ENCODE data around the gene SDF4. TPM values are rescaled to one million over a fixed set of nuclear protein-coding genes. Genes with fewer than 3 reads are reported as not detected.

Gene SDF4
- total RNA-seq, 1 donor from 2014 or later: 28.2 TPM

DNA sequence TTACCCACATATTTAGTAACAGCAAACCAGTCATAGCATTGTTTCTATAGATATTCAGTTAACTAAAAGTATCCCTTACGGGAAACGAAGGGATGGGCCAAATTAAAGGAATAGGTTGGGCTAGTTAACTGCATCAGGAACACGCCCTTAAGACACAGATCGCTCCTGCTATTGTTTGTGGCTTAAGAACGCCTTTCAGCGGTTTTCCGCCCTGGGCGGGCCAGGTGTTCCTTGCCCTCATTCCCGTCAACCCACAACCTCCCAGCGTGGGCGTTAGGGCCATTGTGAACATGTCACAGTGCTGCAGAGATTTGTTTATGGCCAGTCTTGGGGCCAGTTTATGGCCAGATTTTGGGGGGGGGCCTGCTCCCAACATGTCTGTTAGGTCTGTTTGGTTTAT, 40.1 kb downstream of the SDF4 start:
- H3K4me3 ChIP-seq (ENCODE audit: low read length in 3 of 3): no peak overlapping the region
- H3K27ac ChIP-seq (ENCODE audit: low read depth, low read length): no peak overlapping the region
- H3K9ac ChIP-seq (ENCODE audit: low read depth in 1 of 3, low read length in 3 of 3): no peak overlapping the region
- H3K36me3 ChIP-seq (ENCODE audit: control insufficient read depth in 3 of 3, insufficient read depth in 3 of 3, low read length in 3 of 3): no peaks in the 10 kb centered on the region
- H3K9me3 ChIP-seq (ENCODE audit: control insufficient read depth in 3 of 3, low read length in 3 of 3): peaks cover 0 to 3% (median 0%) of the 10 kb centered on the region in 3 donors
- H3K4me1 ChIP-seq (ENCODE audit: control insufficient read depth in 3 of 3, insufficient read depth in 3 of 3, low read length in 3 of 3): no peaks in the 10 kb centered on the region
- peaks cover 0 to 3% (median 0%) of the 10 kb centered on the region in 3 donors for H3K27me3 ChIP-seq (ENCODE audit: control insufficient read depth in 3 of 3, insufficient read depth in 3 of 3, low read length in 3 of 3)

DNA sequence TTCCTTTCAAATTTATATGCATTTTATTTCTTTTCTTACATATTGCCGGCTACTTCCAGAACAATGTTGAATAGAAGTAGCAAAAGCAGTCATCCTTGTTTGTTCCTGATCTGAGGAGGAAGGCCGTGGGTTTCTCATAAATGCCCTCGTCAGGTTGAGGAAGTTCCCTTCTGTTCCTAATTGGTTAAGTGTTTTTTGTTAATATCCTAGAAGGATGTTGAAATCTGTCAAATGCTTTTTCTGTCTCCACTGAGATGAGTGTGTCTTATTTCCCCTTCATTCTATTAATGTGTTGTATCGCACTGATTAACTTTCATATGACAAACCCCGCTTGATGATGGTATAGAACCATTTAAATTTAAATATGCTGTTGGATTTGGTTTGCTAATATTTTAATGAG, 42.7 kb downstream of the SDF4 start:
- Histone ChIP-seq H3K27me3 (ENCODE audit: control insufficient read depth in 3 of 3, insufficient read depth in 3 of 3, low read length in 3 of 3) (peaks cover 0 to 1% (median 0%) of the 10 kb centered on the region in 3 donors), H3K4me3 (ENCODE audit: low read length in 3 of 3) (no peak overlapping the region), H3K9ac (ENCODE audit: low read depth in 1 of 3, low read length in 3 of 3) (no peak overlapping the region), H3K9me3 (ENCODE audit: control insufficient read depth in 3 of 3, low read length in 3 of 3) (no peaks in the 10 kb centered on the region), H3K27ac (ENCODE audit: low read depth, low read length) (no peak overlapping the region), H3K36me3 (ENCODE audit: control insufficient read depth in 3 of 3, insufficient read depth in 3 of 3, low read length in 3 of 3) (no peaks in the 10 kb centered on the region), H3K4me1 (ENCODE audit: control insufficient read depth in 3 of 3, insufficient read depth in 3 of 3, low read length in 3 of 3) (no peaks in the 10 kb centered on the region)

DNA sequence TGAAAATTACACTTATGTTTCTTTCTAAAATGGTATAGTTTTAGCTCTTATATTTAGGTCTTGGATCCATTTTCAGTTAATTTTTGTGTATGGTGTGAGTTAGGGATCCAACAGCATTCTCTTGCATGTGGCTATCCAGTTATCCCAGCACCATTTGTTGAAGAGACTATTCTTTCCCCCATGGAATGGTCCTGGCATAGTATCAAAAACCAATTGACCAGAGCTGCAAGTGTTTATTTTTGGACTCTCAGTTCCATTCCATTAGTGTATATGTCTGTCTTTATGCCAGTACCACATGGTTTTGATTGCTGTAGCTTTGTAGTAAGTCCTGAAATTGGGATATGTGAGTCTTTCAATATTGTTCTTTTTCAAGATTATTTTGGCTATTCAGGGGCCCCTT, 43.9 kb downstream of the SDF4 start:
- Histone ChIP-seq H3K9ac (ENCODE audit: low read depth in 1 of 3, low read length in 3 of 3) (no peak overlapping the region), H3K27me3 (ENCODE audit: control insufficient read depth in 3 of 3, insufficient read depth in 3 of 3, low read length in 3 of 3) (peaks cover 0 to 7% (median 6%) of the 10 kb centered on the region in 3 donors), H3K36me3 (ENCODE audit: control insufficient read depth in 3 of 3, insufficient read depth in 3 of 3, low read length in 3 of 3) (no peaks in the 10 kb centered on the region), H3K27ac (ENCODE audit: low read depth, low read length) (no peak overlapping the region), H3K9me3 (ENCODE audit: control insufficient read depth in 3 of 3, low read length in 3 of 3) (no peaks in the 10 kb centered on the region), H3K4me1 (ENCODE audit: control insufficient read depth in 3 of 3, insufficient read depth in 3 of 3, low read length in 3 of 3) (peaks cover 0 to 6% (median 0%) of the 10 kb centered on the region in 3 donors), H3K4me3 (ENCODE audit: low read length in 3 of 3) (no peak overlapping the region)

DNA sequence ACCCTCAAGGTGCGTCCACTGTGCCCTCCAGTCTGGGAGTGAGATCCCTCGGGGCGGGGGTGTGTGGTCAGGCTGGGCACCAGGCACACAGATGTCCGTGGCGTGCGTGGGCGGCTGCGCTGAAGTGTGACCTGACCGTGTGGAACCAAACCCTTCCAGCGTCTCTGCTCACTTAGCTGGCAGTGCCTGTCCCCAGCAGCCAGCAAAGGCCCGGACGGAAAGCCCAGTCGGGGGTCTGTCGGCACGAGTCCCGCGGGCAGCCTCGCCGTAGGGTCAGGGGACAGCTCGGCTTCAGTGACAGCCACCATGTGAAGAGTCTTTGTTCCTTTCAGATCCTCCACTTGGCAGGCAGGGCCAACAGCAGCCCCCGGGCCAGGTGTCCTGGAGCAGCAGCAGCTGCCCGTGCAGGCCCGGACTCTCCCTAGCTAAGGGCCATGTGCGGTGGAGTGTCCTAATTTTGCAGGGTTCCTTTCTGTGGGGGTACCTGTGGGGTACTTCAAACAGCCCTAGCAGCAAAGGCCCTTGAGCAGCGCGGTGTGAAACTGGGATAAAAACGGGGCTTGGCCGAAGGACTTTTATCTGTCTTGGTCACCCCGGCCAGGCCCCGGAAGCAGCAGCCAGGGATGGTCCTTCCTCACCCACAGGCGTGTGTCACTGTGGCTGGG, 46.6 kb downstream of the SDF4 start:
- H3K27me3 ChIP-seq (ENCODE audit: control insufficient read depth in 3 of 3, insufficient read depth in 3 of 3, low read length in 3 of 3): peaks cover 0 to 17% (median 15%) of the 10 kb centered on the region in 3 donors
- H3K9me3 ChIP-seq (ENCODE audit: control insufficient read depth in 3 of 3, low read length in 3 of 3): no peaks in the 10 kb centered on the region
- no peak overlapping the region for H3K4me3 ChIP-seq (ENCODE audit: low read length in 3 of 3)
- no peak overlapping the region for H3K27ac ChIP-seq (ENCODE audit: low read depth, low read length)
- no peaks in the 10 kb centered on the region for H3K36me3 ChIP-seq (ENCODE audit: control insufficient read depth in 3 of 3, insufficient read depth in 3 of 3, low read length in 3 of 3)
- no peak overlapping the region for H3K9ac ChIP-seq (ENCODE audit: low read depth in 1 of 3, low read length in 3 of 3)
- peaks cover 0 to 10% (median 0%) of the 10 kb centered on the region in 3 donors for H3K4me1 ChIP-seq (ENCODE audit: control insufficient read depth in 3 of 3, insufficient read depth in 3 of 3, low read length in 3 of 3)

DNA sequence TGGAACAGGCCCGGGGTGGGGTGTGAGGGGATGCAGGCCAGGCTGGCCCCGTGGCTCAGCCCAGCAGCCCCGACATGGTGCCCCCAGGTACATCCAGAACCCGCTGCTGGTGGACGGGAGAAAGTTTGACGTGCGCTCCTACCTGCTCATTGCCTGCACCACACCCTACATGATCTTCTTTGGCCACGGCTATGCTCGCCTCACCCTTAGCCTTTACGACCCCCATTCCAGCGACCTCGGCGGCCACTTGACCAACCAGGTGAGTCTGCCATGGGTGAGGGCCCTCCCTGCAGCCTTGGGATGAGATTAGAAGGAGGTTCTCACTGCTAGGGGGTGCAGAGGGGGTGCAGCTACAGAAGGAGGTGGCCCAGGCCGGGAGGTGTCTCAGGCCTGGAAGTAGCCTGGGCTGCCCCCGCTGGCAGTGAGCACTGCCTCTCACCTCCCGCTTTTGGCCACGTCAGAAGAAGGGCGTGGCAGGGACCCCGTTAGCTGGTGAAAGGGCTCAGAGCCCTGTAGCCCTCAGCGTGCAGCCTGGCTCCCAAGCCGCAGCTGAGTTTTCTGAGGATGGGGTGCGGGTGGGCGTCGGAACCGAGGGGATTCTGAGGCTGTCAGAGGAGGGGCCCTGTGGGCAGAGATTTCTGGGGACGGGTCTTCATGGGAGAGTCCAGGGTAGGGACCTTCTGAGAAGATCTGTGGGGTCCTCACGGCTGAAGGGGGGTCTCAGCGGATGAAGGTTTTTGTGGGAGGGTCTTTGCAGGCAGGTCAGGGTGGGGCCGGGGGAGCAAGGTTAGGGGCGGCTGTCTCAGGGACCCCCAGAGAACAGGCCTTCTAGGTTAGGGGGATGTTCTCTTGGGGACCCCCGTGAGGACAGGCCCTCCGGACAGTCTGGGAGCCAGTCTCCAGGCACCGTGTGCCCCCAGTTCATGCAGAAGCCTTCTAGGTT, 47.7 kb downstream of the SDF4 start:
- Histone ChIP-seq H3K36me3 (ENCODE audit: control insufficient read depth in 3 of 3, insufficient read depth in 3 of 3, low read length in 3 of 3) (no peaks in the 10 kb centered on the region), H3K9ac (ENCODE audit: low read depth in 1 of 3, low read length in 3 of 3) (no peak overlapping the region), H3K9me3 (ENCODE audit: control insufficient read depth in 3 of 3, low read length in 3 of 3) (no peaks in the 10 kb centered on the region), H3K27me3 (ENCODE audit: control insufficient read depth in 3 of 3, insufficient read depth in 3 of 3, low read length in 3 of 3) (peaks cover 3 to 25% (median 15%) of the 10 kb centered on the region in 3 donors), H3K4me3 (ENCODE audit: low read length in 3 of 3) (no peak overlapping the region), H3K4me1 (ENCODE audit: control insufficient read depth in 3 of 3, insufficient read depth in 3 of 3, low read length in 3 of 3) (peaks cover 0 to 10% (median 0%) of the 10 kb centered on the region in 3 donors), H3K27ac (ENCODE audit: low read depth, low read length) (no peak overlapping the region)

DNA sequence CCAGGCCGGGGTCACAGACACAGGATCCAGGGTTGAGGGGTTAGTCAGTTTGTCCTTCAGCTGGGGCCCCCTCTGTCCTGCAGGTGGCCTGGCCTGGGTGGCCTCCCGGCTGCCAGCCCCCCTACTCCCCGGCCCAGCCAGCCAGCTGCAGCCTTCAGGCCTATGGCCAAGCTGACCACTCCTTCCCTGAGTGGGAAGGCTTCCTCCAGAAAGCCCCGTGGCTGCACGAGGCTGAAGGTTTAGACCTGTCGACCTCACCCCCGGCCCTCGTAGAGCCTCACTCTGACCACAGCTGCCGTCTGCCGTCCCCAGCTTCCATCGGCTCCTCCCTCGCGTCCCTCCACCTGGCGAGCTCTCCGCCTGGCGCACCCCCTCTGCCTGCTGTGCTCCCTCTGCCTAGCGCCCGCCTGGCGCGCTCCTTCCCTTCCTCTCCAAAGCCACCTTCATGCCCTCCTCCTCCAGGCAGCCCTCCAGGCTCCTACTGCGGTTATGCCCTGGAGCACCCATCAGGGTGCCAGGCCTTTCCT, 48.5 kb downstream of the SDF4 start:
- Histone ChIP-seq H3K9ac (ENCODE audit: low read depth in 1 of 3, low read length in 3 of 3) (no peak overlapping the region), H3K4me3 (ENCODE audit: low read length in 3 of 3) (no peak overlapping the region), H3K36me3 (ENCODE audit: control insufficient read depth in 3 of 3, insufficient read depth in 3 of 3, low read length in 3 of 3) (no peaks in the 10 kb centered on the region), H3K4me1 (ENCODE audit: control insufficient read depth in 3 of 3, insufficient read depth in 3 of 3, low read length in 3 of 3) (peaks cover 0 to 10% (median 0%) of the 10 kb centered on the region in 3 donors), H3K9me3 (ENCODE audit: control insufficient read depth in 3 of 3, low read length in 3 of 3) (no peaks in the 10 kb centered on the region), H3K27me3 (ENCODE audit: control insufficient read depth in 3 of 3, insufficient read depth in 3 of 3, low read length in 3 of 3) (peaks cover 4 to 25% (median 21%) of the 10 kb centered on the region in 3 donors), H3K27ac (ENCODE audit: low read depth, low read length) (no peak overlapping the region)

DNA sequence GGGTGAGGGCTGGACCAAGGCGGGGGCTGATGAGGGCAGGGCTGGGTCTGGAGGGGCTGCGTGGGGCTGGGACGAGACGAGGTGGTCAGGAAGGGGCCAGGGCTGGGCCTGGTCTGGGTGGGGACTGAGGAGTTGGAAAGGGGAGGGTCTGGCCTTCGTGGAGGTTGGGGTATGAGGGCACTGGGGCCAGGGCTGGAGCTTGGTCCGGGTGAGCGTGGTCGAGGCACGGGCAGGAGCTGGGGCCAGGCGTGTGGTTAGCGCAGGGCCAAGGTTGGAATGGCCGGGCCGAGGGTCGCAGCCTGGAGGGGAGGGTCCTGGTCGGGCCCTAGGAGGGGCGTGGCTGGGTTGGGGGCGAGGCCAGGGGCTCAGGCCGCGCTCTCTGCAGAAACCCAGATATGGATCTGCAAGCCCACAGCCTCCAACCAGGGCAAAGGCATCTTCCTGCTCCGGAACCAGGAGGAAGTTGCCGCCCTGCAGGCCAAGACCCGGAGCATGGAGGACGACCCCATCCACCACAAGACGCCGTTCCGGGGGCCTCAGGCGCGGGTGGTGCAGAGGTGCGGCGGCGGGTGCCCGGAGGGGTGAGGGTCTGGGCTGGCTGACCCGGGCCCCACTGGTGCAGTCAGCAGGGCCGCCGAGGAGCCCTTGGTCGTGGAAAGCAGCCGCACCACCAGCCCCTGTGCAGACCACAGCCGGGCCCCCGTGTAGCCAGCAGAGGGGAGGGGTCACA, 49.1 kb downstream of the SDF4 start:
- H3K36me3 ChIP-seq (ENCODE audit: control insufficient read depth in 3 of 3, insufficient read depth in 3 of 3, low read length in 3 of 3): no peaks in the 10 kb centered on the region
- peaks cover 0 to 10% (median 0%) of the 10 kb centered on the region in 3 donors for H3K4me1 ChIP-seq (ENCODE audit: control insufficient read depth in 3 of 3, insufficient read depth in 3 of 3, low read length in 3 of 3)
- no peak overlapping the region for H3K4me3 ChIP-seq (ENCODE audit: low read length in 3 of 3)
- no peaks in the 10 kb centered on the region for H3K9me3 ChIP-seq (ENCODE audit: control insufficient read depth in 3 of 3, low read length in 3 of 3)
- H3K27ac ChIP-seq (ENCODE audit: low read depth, low read length): no peak overlapping the region
- H3K9ac ChIP-seq (ENCODE audit: low read depth in 1 of 3, low read length in 3 of 3): no peak overlapping the region
- H3K27me3 ChIP-seq (ENCODE audit: control insufficient read depth in 3 of 3, insufficient read depth in 3 of 3, low read length in 3 of 3): peaks cover 8 to 30% (median 26%) of the 10 kb centered on the region in 3 donors

DNA sequence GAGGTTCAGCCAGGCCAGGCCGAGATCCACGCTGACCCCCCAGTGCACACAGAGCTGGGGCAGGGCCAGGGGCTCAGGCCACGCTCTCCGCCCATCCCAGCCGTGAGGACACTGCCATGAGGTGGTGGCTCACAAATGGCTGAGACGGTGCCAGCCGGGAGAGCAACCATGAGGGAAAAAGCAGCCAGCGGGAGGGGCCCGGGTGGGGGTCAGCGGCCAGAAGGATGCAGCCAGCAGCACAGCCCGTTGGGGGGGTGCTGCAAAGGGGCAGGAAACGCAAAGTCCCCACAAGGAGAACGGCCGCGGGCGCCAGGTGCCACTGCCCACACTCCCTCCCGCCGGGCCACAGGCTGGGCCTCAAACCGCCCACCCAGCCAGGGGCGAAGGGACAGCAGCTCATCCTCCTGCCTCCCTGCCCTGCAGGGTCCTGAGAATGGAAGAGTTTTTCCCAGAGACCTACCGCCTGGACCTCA, 49.8 kb downstream of the SDF4 start:
- H3K36me3 ChIP-seq (ENCODE audit: control insufficient read depth in 3 of 3, insufficient read depth in 3 of 3, low read length in 3 of 3): no peaks in the 10 kb centered on the region
- peaks cover 14 to 33% (median 31%) of the 10 kb centered on the region in 3 donors for H3K27me3 ChIP-seq (ENCODE audit: control insufficient read depth in 3 of 3, insufficient read depth in 3 of 3, low read length in 3 of 3)
- no peaks in the 10 kb centered on the region for H3K9me3 ChIP-seq (ENCODE audit: control insufficient read depth in 3 of 3, low read length in 3 of 3)
- no peak overlapping the region for H3K4me3 ChIP-seq (ENCODE audit: low read length in 3 of 3)
- no peak overlapping the region for H3K27ac ChIP-seq (ENCODE audit: low read depth, low read length)
- H3K9ac ChIP-seq (ENCODE audit: low read depth in 1 of 3, low read length in 3 of 3): no peak overlapping the region
- H3K4me1 ChIP-seq (ENCODE audit: control insufficient read depth in 3 of 3, insufficient read depth in 3 of 3, low read length in 3 of 3): peaks cover 0 to 10% (median 0%) of the 10 kb centered on the region in 3 donors

DNA sequence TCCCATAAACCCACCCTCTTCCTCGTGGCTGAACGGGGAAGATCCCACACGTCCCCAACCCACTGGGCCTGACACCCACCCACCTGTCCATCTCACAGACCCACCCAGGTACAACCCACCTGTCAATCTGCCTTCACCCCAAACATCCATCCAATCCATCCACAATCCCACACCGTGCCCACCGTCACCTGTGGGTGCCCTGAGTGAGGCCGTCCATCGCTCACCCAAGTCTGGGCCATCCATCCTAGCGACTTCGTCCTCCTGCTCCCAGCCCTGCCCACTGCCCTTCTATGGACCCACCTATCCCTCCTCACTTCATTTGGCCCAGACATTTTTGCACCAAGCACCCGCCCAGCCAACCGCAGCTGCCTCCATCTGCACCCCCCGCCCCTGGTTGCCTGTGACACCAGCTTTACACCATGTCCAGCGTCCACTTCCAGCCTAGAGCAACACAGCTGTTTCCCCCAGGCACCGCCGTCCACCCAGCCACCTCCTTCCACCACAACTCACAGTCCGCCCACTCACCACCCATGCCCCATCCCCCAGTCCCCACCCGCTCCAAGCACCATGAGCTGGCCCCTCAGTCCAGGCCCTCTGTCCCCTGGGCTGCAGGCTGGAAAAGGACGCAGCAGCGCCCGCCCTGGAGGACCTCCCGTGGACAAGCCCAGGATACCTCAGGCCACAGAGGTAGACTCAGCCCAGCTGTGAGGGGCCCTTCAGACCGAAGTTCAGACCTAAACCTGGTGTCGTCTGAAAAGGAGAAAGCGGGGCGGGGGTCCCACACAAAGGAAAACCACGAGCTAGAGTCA, 50.5 kb downstream of the SDF4 start:
- H3K36me3 ChIP-seq (ENCODE audit: control insufficient read depth in 3 of 3, insufficient read depth in 3 of 3, low read length in 3 of 3): no peaks in the 10 kb centered on the region
- peaks cover 0 to 10% (median 0%) of the 10 kb centered on the region in 3 donors for H3K4me1 ChIP-seq (ENCODE audit: control insufficient read depth in 3 of 3, insufficient read depth in 3 of 3, low read length in 3 of 3)
- peaks cover 21 to 37% (median 36%) of the 10 kb centered on the region in 3 donors for H3K27me3 ChIP-seq (ENCODE audit: control insufficient read depth in 3 of 3, insufficient read depth in 3 of 3, low read length in 3 of 3)
- no peak overlapping the region for H3K27ac ChIP-seq (ENCODE audit: low read depth, low read length)
- no peak overlapping the region for H3K9ac ChIP-seq (ENCODE audit: low read depth in 1 of 3, low read length in 3 of 3)
- no peaks in the 10 kb centered on the region for H3K9me3 ChIP-seq (ENCODE audit: control insufficient read depth in 3 of 3, low read length in 3 of 3)
- no peak overlapping the region for H3K4me3 ChIP-seq (ENCODE audit: low read length in 3 of 3)
